HepG2 (cell line): Measurements from ENCODE around the gene ZNF581.

ENCODE experiments used
- CTCF ChIP-seq: sonication (generic); formaldehyde crosslinking; IDR thresholded peaks from 2 replicates; pipeline ENCODE4 v1.5.0; 2020; ENCODE audit warnings: mild to moderate bottlenecking, missing genetic modification reagents, moderate library complexity
- DNMT1 ChIP-seq: sonication (generic); formaldehyde crosslinking; IDR thresholded peaks from 2 replicates; pipeline ENCODE4 v1.5.1; 2020; ENCODE audit warnings: mild to moderate bottlenecking, missing genetic modification reagents
- HDAC6 ChIP-seq: fragments of 200-600 bp; sonication (generic); IDR thresholded peaks from 2 replicates; pipeline ENCODE4 v1.7.0; 2017; ENCODE audit warnings: mild to moderate bottlenecking, antibody characterized with exemption, low read length, low read depth
- LRRFIP1 ChIP-seq: sonication (generic); formaldehyde crosslinking; conservative IDR thresholded peaks from 2 replicates; pipeline ENCODE4 v1.4.0; 2020; ENCODE audit warnings: missing genetic modification reagents
- MTA3 ChIP-seq: sonication (generic); formaldehyde crosslinking; IDR thresholded peaks from 2 replicates; pipeline ENCODE4 v1.4.0; 2020; ENCODE audit warnings: missing genetic modification reagents
- POLR2A ChIP-seq, 2 experiments: IDR thresholded peaks; 2 replicates each; pipeline ENCODE4 v1.6.1; 2011; ENCODE audit warnings: low read depth in 2 of 2, low read length in 2 of 2, mild to moderate bottlenecking in 1 of 2, moderate library complexity in 1 of 2; ENCODE audit not compliant: insufficient read depth in 1 of 2
- POLR2AphosphoS5 ChIP-seq: IDR thresholded peaks from 2 replicates; pipeline ENCODE4 v1.6.1; 2012; ENCODE audit warnings: low read depth, low read length
- RAD21 ChIP-seq: fragments of 450-650 bp; formaldehyde crosslinking; IDR thresholded peaks from 2 replicates; pipeline ENCODE4 v1.5.0; 2020; ENCODE audit warnings: mild to moderate bottlenecking
- ZNF563 ChIP-seq: sonication (generic); formaldehyde crosslinking; IDR thresholded peaks from 2 replicates; pipeline ENCODE4 v1.8.0; 2022; ENCODE audit warnings: mild to moderate bottlenecking, moderate library complexity, missing genetic modification reagents
- ZNF841 ChIP-seq: sonication (generic); formaldehyde crosslinking; IDR thresholded peaks from 2 replicates; pipeline ENCODE4 v1.8.1; 2023; ENCODE audit warnings: missing genetic modification reagents, borderline replicate concordance
- ZNF891 ChIP-seq: sonication (generic); formaldehyde crosslinking; IDR thresholded peaks from 2 replicates; pipeline ENCODE4 v1.5.0; 2020; ENCODE audit warnings: mild to moderate bottlenecking, missing genetic modification reagents
- TF ChIP-seq, protein P1 (sequence below): sonication (generic); formaldehyde crosslinking; IDR thresholded peaks from 2 replicates; pipeline ENCODE4 v1.4.0; 2020; ENCODE audit warnings: missing genetic modification reagents, mild to moderate bottlenecking, borderline replicate concordance

GRCh38 chr19:55609326-55609725, 34.1 kb upstream of the ZNF581 start:
- no peak for TF ChIP-seq CTCF (CRISPR knock-in tag)
- TF ChIP-seq RAD21: no peak
- no peak for TF ChIP-seq HDAC6
- TF ChIP-seq POLR2AphosphoS5: no peak
- TF ChIP-seq DNMT1 (CRISPR knock-in tag): no peak
- no peak for TF ChIP-seq ZNF891 (CRISPR knock-in tag)
- TF ChIP-seq ZNF841 (CRISPR knock-in tag): no peak
- TF ChIP-seq, protein P1, sequence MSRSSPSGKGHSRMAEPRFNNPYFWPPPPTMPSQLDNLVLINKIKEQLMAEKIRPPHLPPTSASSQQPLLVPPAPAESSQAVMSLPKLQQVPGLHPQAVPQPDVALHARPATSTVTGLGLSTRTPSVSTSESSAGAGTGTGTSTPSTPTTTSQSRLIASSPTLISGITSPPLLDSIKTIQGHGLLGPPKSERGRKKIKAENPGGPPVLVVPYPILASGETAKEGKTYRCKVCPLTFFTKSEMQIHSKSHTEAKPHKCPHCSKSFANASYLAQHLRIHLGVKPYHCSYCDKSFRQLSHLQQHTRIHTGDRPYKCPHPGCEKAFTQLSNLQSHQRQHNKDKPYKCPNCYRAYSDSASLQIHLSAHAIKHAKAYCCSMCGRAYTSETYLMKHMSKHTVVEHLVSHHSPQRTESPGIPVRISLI: no peak
- no peak for TF ChIP-seq LRRFIP1
- no peak for TF ChIP-seq ZNF563 (CRISPR knock-in tag)
- TF ChIP-seq POLR2A (IDR thresholded peaks at IDR 0.05; ENCODE audit: insufficient read depth in 1 of 2, low read depth in 2 of 2, low read length in 2 of 2): no peak
- no peak for TF ChIP-seq MTA3 (CRISPR knock-in tag)
